HepG2 (cell line): ENCODE measurements around the gene TNNI3K. TPM values are rescaled to one million over a fixed set of nuclear protein-coding genes. Genes with fewer than 3 reads are reported as not detected.

Source experiments
- ATAC-seq: fragments of 200-7000 bp; cut with Tn5 transposase; 3 replicates; pipeline ENCODE4 v1.9.1; 2020; ENCODE audit warnings: mild to moderate bottlenecking, moderate library complexity
- BruUV-seq: library from RNA; stranded (reverse); fragments of 400-500 nt; replicated peaks from 2 replicates; lab custom pipeline; 2021; lab: Mats Ljungman, UMichigan
- CTCF ChIA-PET: fragments of 300-600 bp; formaldehyde crosslinking; extraction: SDS; loops from one replicate; lab custom pipeline; 2021; ENCODE audit warnings: low total read pairs, inconsistent platforms, low intra/inter-chr PET ratio; lab: Yijun Ruan, JAX
- POLR2A ChIA-PET: fragments of 350-600 bp; sonication (Branson Sonifier 250); formaldehyde crosslinking; loops from one replicate; lab custom pipeline; 2020; ENCODE audit warnings: antibody characterized with exemption, inconsistent platforms; lab: Yijun Ruan, JAX
- DNase-seq: peaks from one replicate; pipeline ENCODE4 v3.0.0-alpha.2; 2015; ENCODE audit warnings: low spot score
- FAIRE-seq: peaks from 3 replicates; lab custom pipeline; 2011; peaks lifted over from hg19 to GRCh38; lab: Jason Lieb, UNC
- H2AFZ ChIP-seq: one replicate; pipeline ENCODE4 v1.6.1; 2011; ENCODE audit warnings: low read length, inconsistent platforms
- H3K27ac ChIP-seq: fragments of 300-600 bp; 3 replicates; pipeline ENCODE4 v1.8.0; 2011; ENCODE audit warnings: mixed run types, mild to moderate bottlenecking, mixed read lengths, low read length, inconsistent platforms; ENCODE audit not compliant: insufficient read depth; ENCODE audit errors: extremely low read length
- H3K27me3 ChIP-seq, 2 experiments: fragments of 200-600 bp in 1 of 2; 2 replicates in 1 of 2; 3 replicates in 1 of 2; pipeline versions ENCODE4 v1.6.0 to v1.8.0; 2011; ENCODE audit warnings: low read length in 2 of 2, mild to moderate bottlenecking in 2 of 2, moderate library complexity in 2 of 2, inconsistent platforms in 1 of 2; ENCODE audit not compliant: insufficient read depth in 2 of 2, control insufficient read depth in 1 of 2
- H3K36me3 ChIP-seq, 2 experiments: fragments of 200-600 bp in 1 of 2; replicated peaks in 1 of 2; 2 replicates in 1 of 2; 3 replicates in 1 of 2; pipeline versions ENCODE4 v1.5.1 to v1.8.0; 2011; ENCODE audit warnings: low read length in 2 of 2, inconsistent platforms in 1 of 2; ENCODE audit not compliant: insufficient read depth in 2 of 2, control insufficient read depth in 1 of 2
- H3K4me1 ChIP-seq: 2 replicates; pipeline ENCODE4 v1.5.1; 2012; ENCODE audit warnings: low read length, inconsistent platforms; ENCODE audit not compliant: insufficient read depth
- H3K4me2 ChIP-seq: 2 replicates; pipeline ENCODE4 v1.6.0; 2011; ENCODE audit warnings: low read depth, low read length, inconsistent platforms
- H3K4me3 ChIP-seq, 3 experiments: fragments of 200-600 bp in 1 of 3; sonication (generic), shearing (Covaris generic) in 1 of 3; replicated peaks in 1 of 3; 2 replicates each; pipeline ENCODE4 v1.5.1; 2011 to 2016; ENCODE audit warnings: low read length in 3 of 3, inconsistent platforms in 2 of 3, low read depth in 2 of 3, mild to moderate bottlenecking in 2 of 3, control low read depth in 1 of 3, mixed read lengths in 1 of 3; ENCODE audit not compliant: insufficient read depth in 1 of 3
- H3K79me2 ChIP-seq: one replicate; pipeline ENCODE4 v1.6.1; 2011; ENCODE audit warnings: low read length, inconsistent platforms; ENCODE audit not compliant: insufficient read depth
- H3K9ac ChIP-seq: 2 replicates; pipeline ENCODE4 v1.6.0; 2011; ENCODE audit warnings: mild to moderate bottlenecking, low read depth, low read length, inconsistent platforms; ENCODE audit not compliant: insufficient read depth
- H3K9me3 ChIP-seq: 2 replicates; pipeline ENCODE4 v1.5.1; 2012; ENCODE audit warnings: mild to moderate bottlenecking, low read length
- H4K20me1 ChIP-seq: 2 replicates; pipeline ENCODE4 v1.6.0; 2011; ENCODE audit warnings: inconsistent platforms, mild to moderate bottlenecking, low read length, moderate library complexity; ENCODE audit not compliant: insufficient read depth
- CC2D1A ChIP-seq: sonication (generic); formaldehyde crosslinking; IDR thresholded peaks from 2 replicates; pipeline ENCODE4 v1.8.1; 2023; ENCODE audit warnings: mild to moderate bottlenecking, missing genetic modification reagents
- IRX3 ChIP-seq: sonication (generic); formaldehyde crosslinking; IDR thresholded peaks from 2 replicates; pipeline ENCODE4 v1.8.1; 2023; ENCODE audit warnings: mild to moderate bottlenecking, low read depth, missing genetic modification reagents, borderline replicate concordance
- SNRNP70 ChIP-seq: fragments of 200-400 bp; formaldehyde crosslinking; IDR thresholded peaks from 2 replicates; pipeline ENCODE4 v1.6.1; 2017; ENCODE audit warnings: mild to moderate bottlenecking, low read depth, low read length, moderate library complexity
- TCF7L2 ChIP-seq: IDR thresholded peaks from 2 replicates; pipeline ENCODE4 v1.6.1; 2011; ENCODE audit warnings: mild to moderate bottlenecking, low read depth, low read length, moderate library complexity
- ZBTB42 ChIP-seq: sonication (generic); formaldehyde crosslinking; IDR thresholded peaks from 2 replicates; pipeline ENCODE4 v1.5.0; 2020; ENCODE audit warnings: mild to moderate bottlenecking, missing genetic modification reagents
- ZNF143 ChIP-seq: sonication (generic); formaldehyde crosslinking; IDR thresholded peaks from 2 replicates; pipeline ENCODE4 v1.4.0; 2020; ENCODE audit warnings: missing genetic modification reagents
- ZNF367 ChIP-seq: sonication (generic); formaldehyde crosslinking; IDR thresholded peaks from 2 replicates; pipeline ENCODE4 v1.4.0; 2020; ENCODE audit warnings: missing genetic modification reagents, borderline replicate concordance
- ZNF530 ChIP-seq: sonication (generic); formaldehyde crosslinking; IDR thresholded peaks from 2 replicates; pipeline ENCODE4 v1.5.0; 2020; ENCODE audit warnings: low read depth, mild to moderate bottlenecking, missing genetic modification reagents
- ZNF720 ChIP-seq: sonication (generic); formaldehyde crosslinking; IDR thresholded peaks from 2 replicates; pipeline ENCODE4 v1.4.0; 2020; ENCODE audit warnings: missing genetic modification reagents
- WGBS: methylation state at CpG from one replicate; pipeline ENCODE4 v1.1.6; 2017; ENCODE audit warnings: low lambda C conversion rate; 5-methylcytosine and 5-hydroxymethylcytosine counted together
- in situ Hi-C: cut with HindIII; loops from 2 replicates; pipeline ENCODE4 v1.10.0; 2017; ENCODE audit warnings: low pct_unique_long_range_greater_than_20kb; ENCODE audit not compliant: extremely low pct_ligation_motif_present
- intact Hi-C: fragments of 100-400 bp; cut with micrococcal nuclease; formaldehyde crosslinking; loops from one replicate; pipeline ENCODE4 v1.10.0; 2022; ENCODE audit not compliant: unreplicated experiment
- polyA plus RNA-seq, 8 experiments: library from polyadenylated mRNA; depleted of rRNA in 3 of 8; stranded (reverse) in 7 of 8; unstranded in 1 of 8; fragments of >200 nt; fragmentation: Illumina TruSeq in 4 of 8; extraction: Trizol in 4 of 8; gene quantifications; 2 replicates each; pipeline versions ENCODE4 v1.2.1 to v1.2.3, GENCODE V29; 2011 to 2016; ENCODE audit warnings: low read depth in 4 of 8, missing spikeins in 1 of 8, mixed read lengths in 1 of 8; ENCODE audit not compliant: insufficient read depth in 1 of 8
- total RNA-seq, 5 experiments: library from RNA; depleted of rRNA; stranded (reverse); fragments of >200 nt; fragmentation: Illumina TruSeq; extraction: Trizol; gene quantifications; 2 replicates each; pipeline ENCODE4 v1.2.3, GENCODE V29; 2016; ENCODE audit warnings: low read depth in 1 of 5
- TF ChIP-seq, protein P1 (sequence below): sonication (generic); formaldehyde crosslinking; IDR thresholded peaks from 2 replicates; pipeline ENCODE4 v1.8.1; 2022; ENCODE audit warnings: low read depth, mild to moderate bottlenecking, missing genetic modification reagents
- TF ChIP-seq, protein P2 (sequence below): IDR thresholded peaks from 2 replicates; pipeline ENCODE4 v1.6.1; 2016; ENCODE audit warnings: mild to moderate bottlenecking
- TF ChIP-seq, protein P3 (sequence below): sonication (generic); formaldehyde crosslinking; IDR thresholded peaks from 2 replicates; pipeline ENCODE4 v1.5.0; 2020; ENCODE audit warnings: mild to moderate bottlenecking, missing genetic modification reagents
- TF ChIP-seq, protein P4 (sequence below), 2 experiments: sonication (generic) in 1 of 2; formaldehyde crosslinking in 1 of 2; IDR thresholded peaks; 2 replicates each; pipeline versions ENCODE4 v1.4.0 to v1.6.1; 2018 to 2020; ENCODE audit warnings: missing genetic modification reagents in 2 of 2, borderline replicate concordance in 1 of 2, low read depth in 1 of 2, mild to moderate bottlenecking in 1 of 2, missing biosample characterization in 1 of 2

TNNI3K gene
- total and polyA plus RNA-seq, 2 of the 13 experiments (the other 11 are each of a cell fraction or from before 2014, with no cell fraction given) = 1.1 TPM; not detected in 1

DNA sequence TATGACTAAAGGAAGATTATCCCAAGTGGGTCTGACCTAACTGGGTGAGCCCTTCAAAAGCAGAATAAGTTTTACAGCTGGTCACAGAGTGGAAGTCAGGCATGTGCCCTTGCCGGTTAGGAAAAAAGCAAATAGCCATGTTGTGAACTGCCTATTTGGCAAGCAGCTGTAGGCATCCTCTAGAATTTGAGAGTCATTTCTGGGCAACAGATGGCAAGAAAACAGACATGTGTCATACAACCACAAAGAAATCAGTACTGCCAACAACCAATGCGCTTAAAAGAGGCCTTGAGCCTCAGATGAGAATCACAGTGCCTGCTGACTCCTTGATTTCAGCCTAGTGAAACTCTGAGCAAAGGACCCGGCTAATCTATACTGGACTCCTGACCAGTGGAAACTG lies 250.4 kb downstream of the TNNI3K start (continued):
- TF ChIP-seq, protein P1, sequence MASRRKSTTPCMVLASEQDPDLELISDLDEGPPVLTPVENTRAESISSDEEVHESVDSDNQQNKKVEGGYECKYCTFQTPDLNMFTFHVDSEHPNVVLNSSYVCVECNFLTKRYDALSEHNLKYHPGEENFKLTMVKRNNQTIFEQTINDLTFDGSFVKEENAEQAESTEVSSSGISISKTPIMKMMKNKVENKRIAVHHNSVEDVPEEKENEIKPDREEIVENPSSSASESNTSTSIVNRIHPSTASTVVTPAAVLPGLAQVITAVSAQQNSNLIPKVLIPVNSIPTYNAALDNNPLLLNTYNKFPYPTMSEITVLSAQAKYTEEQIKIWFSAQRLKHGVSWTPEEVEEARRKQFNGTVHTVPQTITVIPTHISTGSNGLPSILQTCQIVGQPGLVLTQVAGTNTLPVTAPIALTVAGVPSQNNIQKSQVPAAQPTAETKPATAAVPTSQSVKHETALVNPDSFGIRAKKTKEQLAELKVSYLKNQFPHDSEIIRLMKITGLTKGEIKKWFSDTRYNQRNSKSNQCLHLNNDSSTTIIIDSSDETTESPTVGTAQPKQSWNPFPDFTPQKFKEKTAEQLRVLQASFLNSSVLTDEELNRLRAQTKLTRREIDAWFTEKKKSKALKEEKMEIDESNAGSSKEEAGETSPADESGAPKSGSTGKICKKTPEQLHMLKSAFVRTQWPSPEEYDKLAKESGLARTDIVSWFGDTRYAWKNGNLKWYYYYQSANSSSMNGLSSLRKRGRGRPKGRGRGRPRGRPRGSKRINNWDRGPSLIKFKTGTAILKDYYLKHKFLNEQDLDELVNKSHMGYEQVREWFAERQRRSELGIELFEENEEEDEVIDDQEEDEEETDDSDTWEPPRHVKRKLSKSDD (CRISPR knock-in tag) = no peak

DNA sequence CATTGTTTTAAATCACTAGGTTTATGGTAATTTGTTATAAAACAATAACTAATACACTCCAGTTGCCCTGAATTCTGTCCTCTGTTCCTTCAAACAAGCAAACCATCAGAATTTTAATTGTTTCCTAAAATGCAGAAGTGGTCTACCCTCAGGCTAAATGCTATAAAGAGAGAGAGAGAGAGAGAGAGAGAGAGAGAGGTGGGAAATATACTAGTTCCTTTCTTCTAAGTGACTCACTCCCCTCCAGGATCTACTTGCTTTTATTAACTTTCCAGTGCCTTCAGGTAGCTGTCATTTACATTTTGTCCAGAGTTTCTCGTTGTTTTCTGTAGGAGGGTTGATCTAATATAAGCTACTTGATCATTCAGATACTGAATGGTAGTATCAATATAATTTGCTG lies 250.8 kb downstream of the TNNI3K start:
- no TSS peak for BruUV-seq
- CTCF ChIA-PET = no interaction called here
- Histone ChIP-seq H3K4me2 (no peak overlapping the region), H3K27ac (no peak overlapping the region), H4K20me1 (no peaks in the 10 kb centered on the region), H3K4me3 (no peak overlapping the region), H2AFZ (no peak overlapping the region), H3K36me3 (no peaks in the 10 kb centered on the region), H3K9ac (no peak overlapping the region), H3K9me3 (no peaks in the 10 kb centered on the region), H3K4me1 (no peaks in the 10 kb centered on the region), H3K27me3 (no peaks in the 10 kb centered on the region), H3K79me2 (no peaks in the 10 kb centered on the region)
- FAIRE-seq (no peak), ATAC-seq (no peak), DNase-seq (no peak)
- in situ Hi-C loops (no loop called here), intact Hi-C loops (no loop called here)
- POLR2A ChIA-PET = no interaction called here
- 0% methylated on average over 1 of the region's 1 CpG for WGBS
- TF ChIP-seq, protein P2, sequence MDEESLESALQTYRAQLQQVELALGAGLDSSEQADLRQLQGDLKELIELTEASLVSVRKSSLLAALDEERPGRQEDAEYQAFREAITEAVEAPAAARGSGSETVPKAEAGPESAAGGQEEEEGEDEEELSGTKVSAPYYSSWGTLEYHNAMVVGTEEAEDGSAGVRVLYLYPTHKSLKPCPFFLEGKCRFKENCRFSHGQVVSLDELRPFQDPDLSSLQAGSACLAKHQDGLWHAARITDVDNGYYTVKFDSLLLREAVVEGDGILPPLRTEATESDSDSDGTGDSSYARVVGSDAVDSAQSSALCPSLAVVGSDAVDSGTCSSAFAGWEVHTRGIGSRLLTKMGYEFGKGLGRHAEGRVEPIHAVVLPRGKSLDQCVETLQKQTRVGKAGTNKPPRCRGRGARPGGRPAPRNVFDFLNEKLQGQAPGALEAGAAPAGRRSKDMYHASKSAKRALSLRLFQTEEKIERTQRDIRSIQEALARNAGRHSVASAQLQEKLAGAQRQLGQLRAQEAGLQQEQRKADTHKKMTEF (CRISPR knock-in tag) = no peak
- no peak for TF ChIP-seq SNRNP70
- TF ChIP-seq ZBTB42 (CRISPR knock-in tag) = no peak
- TF ChIP-seq IRX3 = no peak
- TF ChIP-seq, protein P3, sequence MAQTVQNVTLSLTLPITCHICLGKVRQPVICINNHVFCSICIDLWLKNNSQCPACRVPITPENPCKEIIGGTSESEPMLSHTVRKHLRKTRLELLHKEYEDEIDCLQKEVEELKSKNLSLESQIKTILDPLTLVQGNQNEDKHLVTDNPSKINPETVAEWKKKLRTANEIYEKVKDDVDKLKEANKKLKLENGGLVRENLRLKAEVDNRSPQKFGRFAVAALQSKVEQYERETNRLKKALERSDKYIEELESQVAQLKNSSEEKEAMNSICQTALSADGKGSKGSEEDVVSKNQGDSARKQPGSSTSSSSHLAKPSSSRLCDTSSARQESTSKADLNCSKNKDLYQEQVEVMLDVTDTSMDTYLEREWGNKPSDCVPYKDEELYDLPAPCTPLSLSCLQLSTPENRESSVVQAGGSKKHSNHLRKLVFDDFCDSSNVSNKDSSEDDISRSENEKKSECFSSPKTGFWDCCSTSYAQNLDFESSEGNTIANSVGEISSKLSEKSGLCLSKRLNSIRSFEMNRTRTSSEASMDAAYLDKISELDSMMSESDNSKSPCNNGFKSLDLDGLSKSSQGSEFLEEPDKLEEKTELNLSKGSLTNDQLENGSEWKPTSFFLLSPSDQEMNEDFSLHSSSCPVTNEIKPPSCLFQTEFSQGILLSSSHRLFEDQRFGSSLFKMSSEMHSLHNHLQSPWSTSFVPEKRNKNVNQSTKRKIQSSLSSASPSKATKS = no peak
- TF ChIP-seq ZNF720 (CRISPR knock-in tag) = no peak
- no peak for TF ChIP-seq ZNF530 (CRISPR knock-in tag)
- no peak for TF ChIP-seq CC2D1A (CRISPR knock-in tag)
- TF ChIP-seq, protein P4, sequence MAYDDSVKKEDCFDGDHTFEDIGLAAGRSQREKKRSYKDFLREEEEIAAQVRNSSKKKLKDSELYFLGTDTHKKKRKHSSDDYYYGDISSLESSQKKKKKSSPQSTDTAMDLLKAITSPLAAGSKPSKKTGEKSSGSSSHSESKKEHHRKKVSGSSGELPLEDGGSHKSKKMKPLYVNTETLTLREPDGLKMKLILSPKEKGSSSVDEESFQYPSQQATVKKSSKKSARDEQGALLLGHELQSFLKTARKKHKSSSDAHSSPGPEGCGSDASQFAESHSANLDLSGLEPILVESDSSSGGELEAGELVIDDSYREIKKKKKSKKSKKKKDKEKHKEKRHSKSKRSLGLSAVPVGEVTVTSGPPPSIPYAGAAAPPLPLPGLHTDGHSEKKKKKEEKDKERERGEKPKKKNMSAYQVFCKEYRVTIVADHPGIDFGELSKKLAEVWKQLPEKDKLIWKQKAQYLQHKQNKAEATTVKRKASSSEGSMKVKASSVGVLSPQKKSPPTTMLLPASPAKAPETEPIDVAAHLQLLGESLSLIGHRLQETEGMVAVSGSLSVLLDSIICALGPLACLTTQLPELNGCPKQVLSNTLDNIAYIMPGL (CRISPR knock-in tag; IDR thresholded peaks at IDR 0.05; ENCODE audit: borderline replicate concordance in 1 of 2, low read depth in 1 of 2) = no peak
- TF ChIP-seq ZNF143 = no peak
- no peak for TF ChIP-seq TCF7L2
- no peak for TF ChIP-seq ZNF367 (CRISPR knock-in tag)
